Posterior cingulate gyrus (tissue), 11 donors: ENCODE results near the gene FAM20C.
"Not testable (repeated sequence)": the region's sequence is repeated elsewhere in the genome, so short reads cannot be mapped to it uniquely, and the experiment has no call there.

ENCODE experiments used
- DNase-seq, 10 donors: peaks; one replicate each; pipeline versions ENCODE4 v3.0.0 to v3.0.0-alpha.2; 2020 to 2021; ENCODE audit warnings: mixed read lengths in 3 of 10
- intact Hi-C: fragments of 100-400 bp; cut with DNase I; formaldehyde crosslinking; loops from one replicate; pipeline ENCODE4 v1.15.1; 2023

The FAM20C gene

GRCh38 chr7:234708-235553 lies 42.6 kb downstream of the FAM20C start:
- intact Hi-C loops = loop anchor here (5.0 kb wide), 1 partner anchor 43 kb away; the partner anchor contains the start of gene FAM20C
- DNase-seq = no peak

- intact Hi-C loops = no loop called here
- DNase-seq = peak in 5 of 10 donors; percentile 26 to 81 (median 58)
Observed at GRCh38 chr7:235576-236395, 43.4 kb downstream of the FAM20C start.

- intact Hi-C loops = no loop called here
- DNase-seq = no peak
Observed at GRCh38 chr7:236967-237366, 44.6 kb downstream of the FAM20C start.

GRCh38 chr7:237385-237784 lies 45.0 kb downstream of the FAM20C start:
- intact Hi-C loops = no loop called here
- no peak for DNase-seq

- no peak for DNase-seq
- intact Hi-C loops = no loop called here
Observed at GRCh38 chr7:240146-240676, 47.8 kb downstream of the FAM20C start.

- no peak for DNase-seq
- intact Hi-C loops = no loop called here
Observed at GRCh38 chr7:240887-241421, 48.6 kb downstream of the FAM20C start.

GRCh38 chr7:241513-241912 lies 49.1 kb downstream of the FAM20C start:
- intact Hi-C loops = no loop called here

GRCh38 chr7:242826-243579 lies 50.6 kb downstream of the FAM20C start:
- intact Hi-C loops, DNase-seq: not testable (repeated sequence)

More at GRCh38 chr7:241513-241912, 49.1 kb downstream of the FAM20C start:
- no peak for DNase-seq

- intact Hi-C loops, DNase-seq: not testable (repeated sequence)
Observed at GRCh38 chr7:243580-243978, 51.2 kb downstream of the FAM20C start.

- DNase-seq = no peak
- intact Hi-C loops = no loop called here
Observed at GRCh38 chr7:244974-245373, 52.6 kb downstream of the FAM20C start.

GRCh38 chr7:245574-246295 lies 53.4 kb downstream of the FAM20C start:
- intact Hi-C loops = no loop called here
- DNase-seq = no peak

GRCh38 chr7:246451-246850 lies 54.1 kb downstream of the FAM20C start:
- no peak for DNase-seq
- intact Hi-C loops = no loop called here

- no peak for DNase-seq
- intact Hi-C loops = no loop called here
Observed at GRCh38 chr7:247181-247580, 54.8 kb downstream of the FAM20C start.

GRCh38 chr7:247636-248035 lies 55.3 kb downstream of the FAM20C start:
- intact Hi-C loops = no loop called here
- DNase-seq = no peak

- no peak for DNase-seq
- intact Hi-C loops = no loop called here
Observed at GRCh38 chr7:248732-249435, 56.5 kb downstream of the FAM20C start.

- DNase-seq = no peak
- intact Hi-C loops = no loop called here
Observed at GRCh38 chr7:249989-250388, 57.6 kb downstream of the FAM20C start.

- intact Hi-C loops = no loop called here
- peak in 1 of 10 donors; percentile 63 for DNase-seq
Observed at GRCh38 chr7:250523-250922, 58.2 kb downstream of the FAM20C start.

GRCh38 chr7:251005-251404 lies 58.6 kb downstream of the FAM20C start:
- peak in 1 of 10 donors; percentile 41 for DNase-seq
- intact Hi-C loops = no loop called here
